K562 (cell line): Measurements from ENCODE around the gene CBX1. TPM values are rescaled to one million over a fixed set of nuclear protein-coding genes. Genes with fewer than 3 reads are reported as not detected.

Experiments used
- ATAC-seq: fragments of 200-7000 bp; cut with Tn5 transposase; 3 replicates; pipeline ENCODE4 v1.9.1; 2020; ENCODE audit warnings: moderate library complexity
- BruUV-seq: library from RNA; stranded (reverse); fragments of 400-500 nt; replicated peaks from 2 replicates; lab custom pipeline; 2021; lab: Mats Ljungman, UMichigan
- CTCF ChIA-PET: fragments of 300-600 bp; formaldehyde crosslinking; extraction: SDS; loops from one replicate; lab custom pipeline; 2021; ENCODE audit warnings: low intra/inter-chr PET ratio; lab: Yijun Ruan, JAX
- POLR2A ChIA-PET: fragments of 300-600, 350-650 bp; sonication (Branson Sonifier 250); formaldehyde crosslinking; extraction: SDS; loops from one replicate; lab custom pipeline; 2021; ENCODE audit warnings: antibody characterized with exemption, inconsistent platforms; lab: Yijun Ruan, JAX
- DNase-seq, 4 experiments: peaks; one replicate each; pipeline versions ENCODE4 v3.0.0 to v3.0.0-alpha.2; 2011 to 2018; ENCODE audit warnings: low spot score in 3 of 4, mixed read lengths in 3 of 4; ENCODE audit errors: extremely low read depth in 1 of 4
- FAIRE-seq: peaks from 2 replicates; lab custom pipeline; 2011; peaks lifted over from hg19 to GRCh38; lab: Jason Lieb, UNC
- H2AFZ ChIP-seq: 2 replicates; pipeline ENCODE4 v1.6.0; 2011; ENCODE audit warnings: low read depth, low read length, control low read depth, inconsistent platforms
- H3K27ac ChIP-seq: fragments of 200-600 bp; 3 replicates; pipeline ENCODE4 v1.8.0; 2011; ENCODE audit warnings: low read depth, mild to moderate bottlenecking, control low read depth, inconsistent platforms, low read length, moderate library complexity, mixed read lengths; ENCODE audit errors: extremely low read depth
- H3K27me3 ChIP-seq, 2 experiments: fragments of 300-600 bp in 1 of 2; 2 replicates in 1 of 2; 3 replicates in 1 of 2; pipeline versions ENCODE4 v1.6.0 to v1.8.0; 2011; ENCODE audit warnings: inconsistent platforms in 2 of 2, low read length in 2 of 2, mild to moderate bottlenecking in 1 of 2, mixed read lengths in 1 of 2, moderate library complexity in 1 of 2; ENCODE audit not compliant: control insufficient read depth in 2 of 2, insufficient read depth in 2 of 2
- H3K36me3 ChIP-seq: fragments of 300-600 bp; 3 replicates; pipeline ENCODE4 v1.8.0; 2011; ENCODE audit warnings: mild to moderate bottlenecking, low read length, inconsistent platforms; ENCODE audit not compliant: control insufficient read depth, insufficient read depth
- H3K4me1 ChIP-seq, 2 experiments: fragments of 200-600 bp in 1 of 2; replicated peaks in 1 of 2; 2 replicates in 1 of 2; 3 replicates in 1 of 2; pipeline versions ENCODE4 v1.5.1 to v1.8.0; 2011; ENCODE audit warnings: inconsistent platforms in 2 of 2, low read length in 2 of 2, mild to moderate bottlenecking in 1 of 2, mixed read lengths in 1 of 2, moderate library complexity in 1 of 2; ENCODE audit not compliant: control insufficient read depth in 2 of 2, insufficient read depth in 2 of 2
- H3K4me2 ChIP-seq: 2 replicates; pipeline ENCODE4 v1.6.1; 2011; ENCODE audit warnings: low read length, control low read depth, inconsistent platforms, mixed read lengths; ENCODE audit not compliant: insufficient read depth
- H3K4me3 ChIP-seq: fragments of 200-600 bp; sonication (generic), shearing (Covaris generic); 2 replicates; pipeline ENCODE4 v1.5.1; 2016; ENCODE audit warnings: control low read depth, inconsistent platforms
- H3K79me2 ChIP-seq: fragments of 200-600 bp; 3 replicates; pipeline ENCODE4 v1.8.0; 2011; ENCODE audit warnings: low read length, inconsistent platforms; ENCODE audit not compliant: control insufficient read depth, insufficient read depth
- H3K9ac ChIP-seq, 2 experiments: 2 replicates each; pipeline versions ENCODE4 v1.6.0 to v1.6.1; 2011; ENCODE audit warnings: low read depth in 2 of 2, low read length in 2 of 2, control low read depth in 1 of 2, inconsistent platforms in 1 of 2, mild to moderate bottlenecking in 1 of 2, mixed read lengths in 1 of 2; ENCODE audit not compliant: insufficient read depth in 1 of 2
- H3K9me1 ChIP-seq: one replicate; pipeline ENCODE4 v1.6.0; 2011; ENCODE audit warnings: inconsistent platforms, mild to moderate bottlenecking, low read length, moderate library complexity; ENCODE audit not compliant: control insufficient read depth, insufficient read depth
- H3K9me3 ChIP-seq: replicated peaks from 2 replicates; pipeline ENCODE4 v1.5.1; 2011; ENCODE audit warnings: low read depth, low read length, inconsistent platforms; ENCODE audit not compliant: control insufficient read depth, insufficient read depth
- H4K20me1 ChIP-seq: replicated peaks from 2 replicates; pipeline ENCODE4 v1.6.1; 2011; ENCODE audit warnings: low read length, inconsistent platforms, mixed read lengths; ENCODE audit not compliant: control insufficient read depth, insufficient read depth
- DIDO1 ChIP-seq: fragments of 450-650 bp; IDR thresholded peaks from 2 replicates; pipeline ENCODE4 v1.6.1; 2016; ENCODE audit warnings: low read depth, missing biosample characterization, missing genetic modification characterization
- FOXK2 ChIP-seq, 2 experiments: fragments of 450-650 bp; IDR thresholded peaks in 1 of 2; conservative IDR thresholded peaks in 1 of 2; 2 replicates each; pipeline ENCODE4 v1.6.1; 2016; ENCODE audit warnings: low read depth in 2 of 2, mild to moderate bottlenecking in 1 of 2
- HNRNPH1 ChIP-seq: fragments of 200-400 bp; formaldehyde crosslinking; optimal IDR thresholded peaks from 2 replicates; pipeline ENCODE3; 2017; ENCODE audit warnings: low read depth, mild to moderate bottlenecking, low read length, moderate library complexity
- JUNB ChIP-seq: fragments of 450-650 bp; formaldehyde crosslinking; conservative IDR thresholded peaks from 2 replicates; pipeline ENCODE4 v1.4.0; 2020; ENCODE audit warnings: mild to moderate bottlenecking
- MTA3 ChIP-seq: fragments of 450-650 bp; formaldehyde crosslinking; IDR thresholded peaks from 2 replicates; pipeline ENCODE4 v1.6.1; 2017; ENCODE audit warnings: mild to moderate bottlenecking, borderline replicate concordance
- RB1 ChIP-seq: fragments of 450-650 bp; IDR thresholded peaks from 2 replicates; pipeline ENCODE4 v1.6.1; 2017; ENCODE audit warnings: low read depth, mild to moderate bottlenecking
- SP2 ChIP-seq: IDR thresholded peaks from 2 replicates; pipeline ENCODE4 v1.6.1; 2011; ENCODE audit warnings: mild to moderate bottlenecking, low read depth, low read length, moderate library complexity; ENCODE audit not compliant: poor library complexity, severe bottlenecking; ENCODE audit errors: extremely low read depth
- TGIF2 ChIP-seq: sonication (generic); formaldehyde crosslinking; IDR thresholded peaks from 2 replicates; pipeline ENCODE4 v1.8.1; 2022; ENCODE audit warnings: mild to moderate bottlenecking, missing genetic modification reagents, moderate library complexity
- THAP7 ChIP-seq: fragments of 250-450 bp; sonication (Bioruptor Pico); IDR thresholded peaks from 2 replicates; pipeline ENCODE4 v1.5.0; 2021
- YBX1 ChIP-seq: fragments of 450-650 bp; IDR thresholded peaks from 2 replicates; pipeline ENCODE4 v1.7.1; 2016; ENCODE audit warnings: mild to moderate bottlenecking
- ZBTB2 ChIP-seq: fragments of 450-650 bp; IDR thresholded peaks from 2 replicates; pipeline ENCODE4 v1.6.1; 2016; ENCODE audit warnings: antibody characterized with exemption
- ZNF75A ChIP-seq: fragments of 450-650 bp; formaldehyde crosslinking; IDR thresholded peaks from 2 replicates; pipeline ENCODE4 v1.4.0; 2020; ENCODE audit warnings: mild to moderate bottlenecking
- ZNF79 ChIP-seq: fragments of 250-450 bp; sonication (Bioruptor Pico); IDR thresholded peaks from 2 replicates; pipeline ENCODE4 v1.4.0; 2020; ENCODE audit warnings: low read depth, mild to moderate bottlenecking, moderate library complexity
- WGBS: fragments of 100-300 bp; shearing (Covaris generic); methylation state at CpG from one replicate; pipeline ENCODE4 v1.1.6; 2016; ENCODE audit warnings: low coverage, mixed read lengths; ENCODE audit not compliant: insufficient coverage; ENCODE audit errors: missing lambda C conversion rate; 5-methylcytosine and 5-hydroxymethylcytosine counted together
- in situ Hi-C: fragments of 300-500 bp; cut with MboI; formaldehyde crosslinking; loops from 4 replicates; pipeline ENCODE4 v1.15.0; 2018; ENCODE audit warnings: inconsistent platforms, mixed read lengths
- intact Hi-C: fragments of 100-400 bp; cut with micrococcal nuclease; formaldehyde crosslinking; loops from 2 replicates; pipeline ENCODE4 v1.14.2; 2022
- polyA plus RNA-seq, 8 experiments: library from polyadenylated mRNA; depleted of rRNA in 4 of 8; stranded (reverse) in 5 of 8; unstranded in 3 of 8; fragments of >200 nt; fragmentation: Nextera tagmentation in 2 of 8; fragmentation: Illumina TruSeq in 1 of 8; extraction: Ambion mirVana in 2 of 8; extraction: Trizol in 1 of 8; gene quantifications; 2 replicates each; pipeline versions ENCODE4 v1.2.1 to v1.2.3, GENCODE V29; 2011 to 2014; ENCODE audit warnings: inconsistent platforms in 1 of 8, missing spikeins in 1 of 8
- total RNA-seq, 7 experiments: library from RNA; depleted of rRNA in 6 of 7; stranded (reverse); fragments of >200 nt in 6 of 7; fragmentation: Illumina TruSeq in 2 of 7; extraction: Trizol in 2 of 7; gene quantifications; 2 replicates each; pipeline versions ENCODE4 v1.2.1 to v1.2.3, GENCODE V29; 2011 to 2021; ENCODE audit warnings: low replicate concordance in 1 of 7

Gene CBX1
- total and polyA plus RNA-seq, 9 of the 15 experiments (the other 6 are each of a cell fraction or from before 2014, with no cell fraction given): 10.6 to 95.7 (median 52.7) TPM

GRCh38 chr17:48066192-48066591 is 35.1 kb downstream of the CBX1 start:
- no peak for TF ChIP-seq JUNB (CRISPR knock-in tag)
- no peak for TF ChIP-seq DIDO1 (tag)
- TF ChIP-seq HNRNPH1: no peak
- no peak for TF ChIP-seq ZNF75A (CRISPR knock-in tag)
- H3K4me3 ChIP-seq: no peak overlapping the region
- 89% methylated on average over 1 of the region's 1 CpG for WGBS
- no peaks in the 10 kb centered on the region for H3K9me3 ChIP-seq
- peaks cover 77% of the 10 kb centered on the region for H3K36me3 ChIP-seq
- no peak overlapping the region for H3K9ac ChIP-seq
- CTCF ChIA-PET: no interaction called here
- no peaks in the 10 kb centered on the region for H3K9me1 ChIP-seq
- no peak overlapping the region for H2AFZ ChIP-seq
- no peaks in the 10 kb centered on the region for H3K79me2 ChIP-seq
- DNase-seq: no peak
- H3K4me2 ChIP-seq: no peak overlapping the region
- POLR2A ChIA-PET: interaction anchor here (1.4 to 2.5 kb wide), 3 partner anchors 11 to 19 kb away, joined by 4 to 15 read pairs (median 11); partner anchors contain the start of gene NFE2L1
- peaks cover 3% of the 10 kb centered on the region; the same call in 1 of the 2 replicates for H4K20me1 ChIP-seq
- no peak for ATAC-seq
- H3K27ac ChIP-seq: no peak overlapping the region
- in situ Hi-C loops (loop anchor here (5.0 kb wide), 1 partner anchor 39 kb away; no protein-coding TSS in a partner anchor), intact Hi-C loops (no loop called here)
- H3K27me3 ChIP-seq: no peaks in the 10 kb centered on the region
- no peak for FAIRE-seq
- BruUV-seq: no TSS peak
- H3K4me1 ChIP-seq: peaks cover 0 to 7% of the 10 kb centered on the region in 2 experiments; a peak in 2 of 5 replicates

GRCh38 chr17:48064638-48065037 is 36.6 kb downstream of the CBX1 start:
- DNase-seq (no peak), FAIRE-seq (no peak), ATAC-seq (no peak)
- H3K4me1 ChIP-seq: peaks cover 0 to 7% of the 10 kb centered on the region in 2 experiments; a peak in 2 of 5 replicates
- POLR2A ChIA-PET: interaction anchor here (0.6 to 2.5 kb wide), 7 partner anchors 9 to 430 kb away, joined by 3 to 15 read pairs (median 4); partner anchors contain the start of gene NFE2L1
- H3K36me3 ChIP-seq: peaks cover 75% of the 10 kb centered on the region
- no peak overlapping the region for H3K9ac ChIP-seq
- CTCF ChIA-PET: no interaction called here
- no TSS peak for BruUV-seq
- intact Hi-C loops (no loop called here), in situ Hi-C loops (loop anchor here (5.0 kb wide), 1 partner anchor 37 kb away; no protein-coding TSS in a partner anchor)
- WGBS: 77% methylated on average over 3 of the region's 3 CpGs
- peaks cover 3% of the 10 kb centered on the region; the same call in 1 of the 2 replicates for H4K20me1 ChIP-seq
- no peaks in the 10 kb centered on the region for H3K9me3 ChIP-seq
- H3K9me1 ChIP-seq: no peaks in the 10 kb centered on the region
- H3K27ac ChIP-seq: no peak overlapping the region; the same call in 2 of the 3 replicates
- H2AFZ ChIP-seq: no peak overlapping the region
- H3K79me2 ChIP-seq: no peaks in the 10 kb centered on the region
- H3K4me2 ChIP-seq: no peak overlapping the region
- H3K4me3 ChIP-seq: no peak overlapping the region
- no peaks in the 10 kb centered on the region for H3K27me3 ChIP-seq
- TF ChIP-seq THAP7 (CRISPR knock-in tag): no peak
- TF ChIP-seq FOXK2 (conservative IDR thresholded peaks at IDR 0.05 in 1 of 2, IDR thresholded peaks at IDR 0.05 in 1 of 2; ENCODE audit: low read depth in 2 of 2): no peak
- TF ChIP-seq SP2: no peak
- no peak for TF ChIP-seq MTA3
- TF ChIP-seq ZNF79 (CRISPR knock-in tag): no peak
- TF ChIP-seq ZBTB2: no peak
- no peak for TF ChIP-seq TGIF2 (CRISPR knock-in tag)
- TF ChIP-seq YBX1: no peak
- TF ChIP-seq RB1: no peak
